ENCODE measurements around the gene TTLL11. TPM values are rescaled to one million over a fixed set of nuclear protein-coding genes. Genes with fewer than 3 reads are reported as not detected.

Gene TTLL11
- total and polyA plus RNA-seq, 8 donors = 5.4 to 11.6 (median 9.5) TPM

GRCh38 chr9:121956808-121957207, 136.3 kb downstream of the TTLL11 start:
- intact Hi-C loops (cut with DNase I) = no loop called here
- H3K4me1 ChIP-seq = no peaks in the 10 kb centered on the region
- H3K36me3 ChIP-seq = no peaks in the 10 kb centered on the region
- no peaks in the 10 kb centered on the region for H3K9me3 ChIP-seq
- no peak for ATAC-seq
- no peak for TF ChIP-seq CTCF (IDR thresholded peaks at IDR 0.05)
- H3K27me3 ChIP-seq = no peaks in the 10 kb centered on the region
- H3K27ac ChIP-seq = no peak overlapping the region
- H3K4me3 ChIP-seq = no peak overlapping the region
- no peak for DNase-seq

- Histone ChIP-seq H3K4me3 (no peak overlapping the region), H3K27ac (no peak overlapping the region), H3K36me3 (no peaks in the 10 kb centered on the region), H3K4me1 (no peaks in the 10 kb centered on the region), H3K27me3 (no peaks in the 10 kb centered on the region), H3K9me3 (no peaks in the 10 kb centered on the region)
- ATAC-seq (no peak), DNase-seq (no peak)
- no peak for TF ChIP-seq CTCF (IDR thresholded peaks at IDR 0.05)
- intact Hi-C loops (cut with DNase I) = no loop called here
Measured at GRCh38 chr9:121955649-121956048, 137.5 kb downstream of the TTLL11 start.

- H3K4me3 ChIP-seq = no peak overlapping the region
- peak; percentile 64 for ATAC-seq
- no peaks in the 10 kb centered on the region for H3K36me3 ChIP-seq
- H3K4me1 ChIP-seq = no peaks in the 10 kb centered on the region
- H3K27me3 ChIP-seq = no peaks in the 10 kb centered on the region
- H3K27ac ChIP-seq = no peak overlapping the region
- TF ChIP-seq CTCF (IDR thresholded peaks at IDR 0.05) = no peak
- peak in 3 of 4 donors; percentile 49 to 85 (median 56) for DNase-seq
- no peaks in the 10 kb centered on the region for H3K9me3 ChIP-seq
- intact Hi-C loops (cut with DNase I) = no loop called here
Measured at GRCh38 chr9:121954477-121955140, 138.5 kb downstream of the TTLL11 start.

- no peaks in the 10 kb centered on the region for H3K4me1 ChIP-seq
- no peak for TF ChIP-seq CTCF (IDR thresholded peaks at IDR 0.05)
- no peak for ATAC-seq
- no peaks in the 10 kb centered on the region for H3K36me3 ChIP-seq
- no peaks in the 10 kb centered on the region for H3K27me3 ChIP-seq
- no peaks in the 10 kb centered on the region for H3K9me3 ChIP-seq
- no peak overlapping the region for H3K27ac ChIP-seq
- H3K4me3 ChIP-seq = no peak overlapping the region
- no peak for DNase-seq
- intact Hi-C loops (cut with DNase I) = no loop called here
Measured at GRCh38 chr9:121952611-121953010, 140.5 kb downstream of the TTLL11 start.

- no peak overlapping the region for H3K27ac ChIP-seq
- H3K27me3 ChIP-seq = no peaks in the 10 kb centered on the region
- no peaks in the 10 kb centered on the region for H3K9me3 ChIP-seq
- H3K4me3 ChIP-seq = no peak overlapping the region
- H3K36me3 ChIP-seq = no peaks in the 10 kb centered on the region
- no peak for DNase-seq
- intact Hi-C loops (cut with DNase I) = no loop called here
- no peak for TF ChIP-seq CTCF (IDR thresholded peaks at IDR 0.05)
- ATAC-seq = no peak
- H3K4me1 ChIP-seq = no peaks in the 10 kb centered on the region
Measured at GRCh38 chr9:121950866-121951265, 142.2 kb downstream of the TTLL11 start.
